ENCODE data around the gene KIF3A.

KIF3A gene

DNA sequence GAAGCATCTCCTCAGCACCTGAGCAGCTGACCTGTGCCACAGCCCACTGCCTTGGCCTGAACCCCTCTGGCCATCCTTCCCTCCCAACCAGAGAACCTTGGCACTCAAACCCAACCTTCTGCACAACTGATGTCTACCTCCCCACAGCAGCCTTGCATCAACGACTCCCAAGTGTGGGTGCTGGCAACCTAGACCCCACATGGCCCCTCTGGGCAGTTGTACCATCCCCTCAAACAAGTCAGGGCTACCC, 29.4 kb upstream of the KIF3A start:
- no peak for ATAC-seq

GRCh38 chr5:132766020-132766805, 28.9 kb upstream of the KIF3A start:
- ATAC-seq: no peak
- no peak for TF ChIP-seq GLIS3 (CRISPR knock-in tag; IDR thresholded peaks at IDR 0.05)
- no peak for TF ChIP-seq ZFP30 (CRISPR knock-in tag; IDR thresholded peaks at IDR 0.05)
- no peak for TF ChIP-seq ZC3H10 (CRISPR knock-in tag; IDR thresholded peaks at IDR 0.05)
- no peak for TF ChIP-seq PPARA (CRISPR knock-in tag; IDR thresholded peaks at IDR 0.05; ENCODE audit: borderline replicate concordance)
- no peak for TF ChIP-seq ZFP3 (CRISPR knock-in tag; IDR thresholded peaks at IDR 0.05)
- no peak for TF ChIP-seq ZNF70 (CRISPR knock-in tag; IDR thresholded peaks at IDR 0.05)
- no peak for TF ChIP-seq ISL1 (CRISPR knock-in tag; IDR thresholded peaks at IDR 0.05)
- no peak for TF ChIP-seq BACH2 (CRISPR knock-in tag; IDR thresholded peaks at IDR 0.05; ENCODE audit: borderline replicate concordance)
- no peak for TF ChIP-seq OSR1 (CRISPR knock-in tag; IDR thresholded peaks at IDR 0.05)

More for the DNA sequence above, 29.4 kb upstream of the KIF3A start:
- TF ChIP-seq ARNTL (CRISPR knock-in tag; IDR thresholded peaks at IDR 0.05; ENCODE audit: borderline replicate concordance, low read depth): no peak
- TF ChIP-seq OSR1 (CRISPR knock-in tag; IDR thresholded peaks at IDR 0.05): no peak
- no peak for TF ChIP-seq CSDC2 (CRISPR knock-in tag; IDR thresholded peaks at IDR 0.05)
- no peak for TF ChIP-seq ZNF8 (CRISPR knock-in tag; IDR thresholded peaks at IDR 0.05)
- TF ChIP-seq ESRRG (CRISPR knock-in tag; IDR thresholded peaks at IDR 0.05): no peak
- no peak for TF ChIP-seq GLIS3 (CRISPR knock-in tag; IDR thresholded peaks at IDR 0.05)
- no peak for TF ChIP-seq BACH2 (CRISPR knock-in tag; IDR thresholded peaks at IDR 0.05; ENCODE audit: borderline replicate concordance)
- TF ChIP-seq CREB5 (CRISPR knock-in tag; IDR thresholded peaks at IDR 0.05; ENCODE audit: low read depth): no peak
- no peak for TF ChIP-seq ISL1 (CRISPR knock-in tag; IDR thresholded peaks at IDR 0.05)
- TF ChIP-seq ZNF565 (CRISPR knock-in tag; conservative IDR thresholded peaks at IDR 0.05; ENCODE audit: low read depth): no peak
- TF ChIP-seq, protein P1, sequence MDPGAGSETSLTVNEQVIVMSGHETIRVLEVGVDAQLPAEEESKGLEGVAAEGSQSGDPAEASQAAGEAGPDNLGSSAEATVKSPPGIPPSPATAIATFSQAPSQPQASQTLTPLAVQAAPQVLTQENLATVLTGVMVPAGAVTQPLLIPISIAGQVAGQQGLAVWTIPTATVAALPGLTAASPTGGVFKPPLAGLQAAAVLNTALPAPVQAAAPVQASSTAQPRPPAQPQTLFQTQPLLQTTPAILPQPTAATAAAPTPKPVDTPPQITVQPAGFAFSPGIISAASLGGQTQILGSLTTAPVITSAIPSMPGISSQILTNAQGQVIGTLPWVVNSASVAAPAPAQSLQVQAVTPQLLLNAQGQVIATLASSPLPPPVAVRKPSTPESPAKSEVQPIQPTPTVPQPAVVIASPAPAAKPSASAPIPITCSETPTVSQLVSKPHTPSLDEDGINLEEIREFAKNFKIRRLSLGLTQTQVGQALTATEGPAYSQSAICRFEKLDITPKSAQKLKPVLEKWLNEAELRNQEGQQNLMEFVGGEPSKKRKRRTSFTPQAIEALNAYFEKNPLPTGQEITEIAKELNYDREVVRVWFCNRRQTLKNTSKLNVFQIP (CRISPR knock-in tag; IDR thresholded peaks at IDR 0.05; ENCODE audit: borderline replicate concordance, low read depth): no peak
- TF ChIP-seq, protein P2, sequence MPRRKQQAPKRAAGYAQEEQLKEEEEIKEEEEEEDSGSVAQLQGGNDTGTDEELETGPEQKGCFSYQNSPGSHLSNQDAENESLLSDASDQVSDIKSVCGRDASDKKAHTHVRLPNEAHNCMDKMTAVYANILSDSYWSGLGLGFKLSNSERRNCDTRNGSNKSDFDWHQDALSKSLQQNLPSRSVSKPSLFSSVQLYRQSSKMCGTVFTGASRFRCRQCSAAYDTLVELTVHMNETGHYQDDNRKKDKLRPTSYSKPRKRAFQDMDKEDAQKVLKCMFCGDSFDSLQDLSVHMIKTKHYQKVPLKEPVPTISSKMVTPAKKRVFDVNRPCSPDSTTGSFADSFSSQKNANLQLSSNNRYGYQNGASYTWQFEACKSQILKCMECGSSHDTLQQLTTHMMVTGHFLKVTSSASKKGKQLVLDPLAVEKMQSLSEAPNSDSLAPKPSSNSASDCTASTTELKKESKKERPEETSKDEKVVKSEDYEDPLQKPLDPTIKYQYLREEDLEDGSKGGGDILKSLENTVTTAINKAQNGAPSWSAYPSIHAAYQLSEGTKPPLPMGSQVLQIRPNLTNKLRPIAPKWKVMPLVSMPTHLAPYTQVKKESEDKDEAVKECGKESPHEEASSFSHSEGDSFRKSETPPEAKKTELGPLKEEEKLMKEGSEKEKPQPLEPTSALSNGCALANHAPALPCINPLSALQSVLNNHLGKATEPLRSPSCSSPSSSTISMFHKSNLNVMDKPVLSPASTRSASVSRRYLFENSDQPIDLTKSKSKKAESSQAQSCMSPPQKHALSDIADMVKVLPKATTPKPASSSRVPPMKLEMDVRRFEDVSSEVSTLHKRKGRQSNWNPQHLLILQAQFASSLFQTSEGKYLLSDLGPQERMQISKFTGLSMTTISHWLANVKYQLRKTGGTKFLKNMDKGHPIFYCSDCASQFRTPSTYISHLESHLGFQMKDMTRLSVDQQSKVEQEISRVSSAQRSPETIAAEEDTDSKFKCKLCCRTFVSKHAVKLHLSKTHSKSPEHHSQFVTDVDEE (CRISPR knock-in tag; IDR thresholded peaks at IDR 0.05): no peak
- TF ChIP-seq ZC3H10 (CRISPR knock-in tag; IDR thresholded peaks at IDR 0.05): no peak

GRCh38 chr5:132765311-132766019, 28.1 kb upstream of the KIF3A start:
- no peak for TF ChIP-seq CSDC2 (CRISPR knock-in tag; IDR thresholded peaks at IDR 0.05)
- no peak for ATAC-seq

DNA sequence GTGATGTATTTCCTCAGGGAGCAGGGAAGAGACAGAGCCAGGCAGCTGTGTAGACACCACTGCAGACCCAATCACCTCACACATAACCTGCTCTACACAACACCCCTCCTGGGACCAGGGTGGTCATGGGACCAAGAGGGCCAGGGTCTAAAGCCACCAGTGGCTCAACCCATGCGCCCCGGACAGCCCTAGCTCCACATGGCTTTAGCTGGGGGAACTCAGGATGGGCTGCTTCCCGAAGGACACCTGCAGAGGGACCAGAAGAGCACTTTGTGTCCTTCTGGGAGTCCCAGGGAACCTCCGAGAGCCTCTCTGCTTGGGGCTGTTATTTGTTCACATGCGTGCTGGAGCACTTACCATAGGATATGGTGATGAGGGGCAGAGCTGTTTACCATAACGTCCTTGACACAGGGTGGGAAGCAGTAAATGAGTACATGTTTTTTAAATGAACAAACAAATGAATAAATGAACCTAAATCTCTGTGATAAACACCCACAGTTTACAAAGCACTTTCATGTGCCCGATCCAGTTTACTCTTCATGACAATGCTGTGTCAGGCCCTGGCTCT, 27.4 kb upstream of the KIF3A start:
- ATAC-seq: no peak
- TF ChIP-seq, protein P1 (CRISPR knock-in tag; IDR thresholded peaks at IDR 0.05; ENCODE audit: borderline replicate concordance, low read depth): no peak
- no peak for TF ChIP-seq ZNF8 (CRISPR knock-in tag; IDR thresholded peaks at IDR 0.05)
- no peak for TF ChIP-seq ARNTL (CRISPR knock-in tag; IDR thresholded peaks at IDR 0.05; ENCODE audit: borderline replicate concordance, low read depth)
- no peak for TF ChIP-seq RARB (CRISPR knock-in tag; IDR thresholded peaks at IDR 0.05)
- no peak for TF ChIP-seq ZFP30 (CRISPR knock-in tag; IDR thresholded peaks at IDR 0.05)
- TF ChIP-seq, protein P3, sequence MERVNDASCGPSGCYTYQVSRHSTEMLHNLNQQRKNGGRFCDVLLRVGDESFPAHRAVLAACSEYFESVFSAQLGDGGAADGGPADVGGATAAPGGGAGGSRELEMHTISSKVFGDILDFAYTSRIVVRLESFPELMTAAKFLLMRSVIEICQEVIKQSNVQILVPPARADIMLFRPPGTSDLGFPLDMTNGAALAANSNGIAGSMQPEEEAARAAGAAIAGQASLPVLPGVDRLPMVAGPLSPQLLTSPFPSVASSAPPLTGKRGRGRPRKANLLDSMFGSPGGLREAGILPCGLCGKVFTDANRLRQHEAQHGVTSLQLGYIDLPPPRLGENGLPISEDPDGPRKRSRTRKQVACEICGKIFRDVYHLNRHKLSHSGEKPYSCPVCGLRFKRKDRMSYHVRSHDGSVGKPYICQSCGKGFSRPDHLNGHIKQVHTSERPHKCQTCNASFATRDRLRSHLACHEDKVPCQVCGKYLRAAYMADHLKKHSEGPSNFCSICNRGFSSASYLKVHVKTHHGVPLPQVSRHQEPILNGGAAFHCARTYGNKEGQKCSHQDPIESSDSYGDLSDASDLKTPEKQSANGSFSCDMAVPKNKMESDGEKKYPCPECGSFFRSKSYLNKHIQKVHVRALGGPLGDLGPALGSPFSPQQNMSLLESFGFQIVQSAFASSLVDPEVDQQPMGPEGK (CRISPR knock-in tag; IDR thresholded peaks at IDR 0.05; ENCODE audit: borderline replicate concordance): no peak
- TF ChIP-seq, protein P4, sequence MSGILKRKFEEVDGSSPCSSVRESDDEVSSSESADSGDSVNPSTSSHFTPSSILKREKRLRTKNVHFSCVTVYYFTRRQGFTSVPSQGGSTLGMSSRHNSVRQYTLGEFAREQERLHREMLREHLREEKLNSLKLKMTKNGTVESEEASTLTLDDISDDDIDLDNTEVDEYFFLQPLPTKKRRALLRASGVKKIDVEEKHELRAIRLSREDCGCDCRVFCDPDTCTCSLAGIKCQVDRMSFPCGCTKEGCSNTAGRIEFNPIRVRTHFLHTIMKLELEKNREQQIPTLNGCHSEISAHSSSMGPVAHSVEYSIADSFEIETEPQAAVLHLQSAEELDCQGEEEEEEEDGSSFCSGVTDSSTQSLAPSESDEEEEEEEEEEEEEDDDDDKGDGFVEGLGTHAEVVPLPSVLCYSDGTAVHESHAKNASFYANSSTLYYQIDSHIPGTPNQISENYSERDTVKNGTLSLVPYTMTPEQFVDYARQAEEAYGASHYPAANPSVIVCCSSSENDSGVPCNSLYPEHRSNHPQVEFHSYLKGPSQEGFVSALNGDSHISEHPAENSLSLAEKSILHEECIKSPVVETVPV (CRISPR knock-in tag; IDR thresholded peaks at IDR 0.05): no peak
- no peak for TF ChIP-seq SNAI2 (CRISPR knock-in tag; IDR thresholded peaks at IDR 0.05)

All from SK-N-SH treated with all-trans-retinoic acid at 6 μM for 48 hours (cell line).